GM23338 (cell line): Measurements from ENCODE around the gene NHLRC4. TPM values are rescaled to one million over a fixed set of nuclear protein-coding genes. Genes with fewer than 3 reads are reported as not detected.

Experiments
- STAT1 ChIP-seq: IDR thresholded peaks from one replicate; pipeline ENCODE4 v1.6.1; 2016; ENCODE audit warnings: antibody characterized with exemption; ENCODE audit not compliant: unreplicated experiment
- polyA plus RNA-seq: library from polyadenylated mRNA; unstranded; fragments of >200 nt; fragmentation: Nextera tagmentation; extraction: Ambion mirVana; gene quantifications from 2 replicates; pipeline ENCODE4 v1.2.1, GENCODE V29; 2016
- total RNA-seq: library from RNA; depleted of rRNA; stranded (reverse); fragments of >200 nt; shearing (Covaris generic); gene quantifications from 2 replicates; pipeline ENCODE4 v1.2.3, GENCODE V29; 2014
- TF ChIP-seq, protein P1 (sequence below): IDR thresholded peaks from one replicate; pipeline ENCODE4 v1.6.1; 2018; ENCODE audit warnings: antibody characterized with exemption; ENCODE audit not compliant: unreplicated experiment
- TF ChIP-seq, protein P2 (sequence below): fragments of 250-450 bp; sonication (Bioruptor Pico); IDR thresholded peaks from 2 replicates; pipeline ENCODE4 v1.5.0; 2020; ENCODE audit warnings: mild to moderate bottlenecking, moderate library complexity

Gene NHLRC4
- total and polyA plus RNA-seq, 2 experiments from 2014 or later = 0.47 to 0.80 TPM

DNA sequence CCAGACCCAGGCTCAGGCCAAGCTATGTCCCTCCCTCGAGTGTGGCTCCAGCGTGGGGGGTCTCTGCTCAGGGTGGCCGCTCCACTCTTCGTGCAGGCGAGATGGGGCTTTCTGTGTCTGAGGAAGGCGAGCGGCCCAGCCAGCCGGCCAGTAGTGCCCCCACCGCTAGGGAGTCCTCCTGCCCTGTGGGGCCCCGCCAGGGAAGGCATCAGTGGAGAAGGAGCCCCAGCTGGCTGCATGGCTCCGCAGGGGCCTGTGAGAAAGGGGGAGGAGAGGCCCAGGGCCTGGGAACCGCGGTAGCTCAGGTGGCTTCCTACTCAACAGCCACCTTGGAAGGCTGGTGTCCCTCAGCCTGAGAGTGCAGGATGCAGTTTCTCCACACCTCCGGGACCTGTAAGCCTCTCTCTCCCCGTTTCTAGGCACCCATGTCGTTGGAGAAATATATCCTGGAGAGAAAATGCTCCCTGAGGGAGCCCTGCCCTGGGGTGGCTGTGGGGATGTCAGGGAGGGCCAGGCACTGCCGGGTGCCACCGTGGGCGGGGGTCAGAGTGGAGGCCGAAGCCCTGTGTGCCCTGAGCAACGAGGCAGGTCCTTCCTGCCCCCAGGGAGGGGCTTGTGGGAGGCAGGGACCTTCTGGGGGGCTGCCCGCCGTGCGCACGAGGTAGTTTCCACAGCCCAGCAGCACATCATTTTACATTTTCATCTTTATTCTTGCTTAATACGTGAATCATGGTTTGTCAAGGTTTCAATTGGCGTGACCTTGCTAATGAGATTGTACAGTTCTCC lies 6.3 kb downstream of the NHLRC4 start (continued):
- TF ChIP-seq, protein P1, sequence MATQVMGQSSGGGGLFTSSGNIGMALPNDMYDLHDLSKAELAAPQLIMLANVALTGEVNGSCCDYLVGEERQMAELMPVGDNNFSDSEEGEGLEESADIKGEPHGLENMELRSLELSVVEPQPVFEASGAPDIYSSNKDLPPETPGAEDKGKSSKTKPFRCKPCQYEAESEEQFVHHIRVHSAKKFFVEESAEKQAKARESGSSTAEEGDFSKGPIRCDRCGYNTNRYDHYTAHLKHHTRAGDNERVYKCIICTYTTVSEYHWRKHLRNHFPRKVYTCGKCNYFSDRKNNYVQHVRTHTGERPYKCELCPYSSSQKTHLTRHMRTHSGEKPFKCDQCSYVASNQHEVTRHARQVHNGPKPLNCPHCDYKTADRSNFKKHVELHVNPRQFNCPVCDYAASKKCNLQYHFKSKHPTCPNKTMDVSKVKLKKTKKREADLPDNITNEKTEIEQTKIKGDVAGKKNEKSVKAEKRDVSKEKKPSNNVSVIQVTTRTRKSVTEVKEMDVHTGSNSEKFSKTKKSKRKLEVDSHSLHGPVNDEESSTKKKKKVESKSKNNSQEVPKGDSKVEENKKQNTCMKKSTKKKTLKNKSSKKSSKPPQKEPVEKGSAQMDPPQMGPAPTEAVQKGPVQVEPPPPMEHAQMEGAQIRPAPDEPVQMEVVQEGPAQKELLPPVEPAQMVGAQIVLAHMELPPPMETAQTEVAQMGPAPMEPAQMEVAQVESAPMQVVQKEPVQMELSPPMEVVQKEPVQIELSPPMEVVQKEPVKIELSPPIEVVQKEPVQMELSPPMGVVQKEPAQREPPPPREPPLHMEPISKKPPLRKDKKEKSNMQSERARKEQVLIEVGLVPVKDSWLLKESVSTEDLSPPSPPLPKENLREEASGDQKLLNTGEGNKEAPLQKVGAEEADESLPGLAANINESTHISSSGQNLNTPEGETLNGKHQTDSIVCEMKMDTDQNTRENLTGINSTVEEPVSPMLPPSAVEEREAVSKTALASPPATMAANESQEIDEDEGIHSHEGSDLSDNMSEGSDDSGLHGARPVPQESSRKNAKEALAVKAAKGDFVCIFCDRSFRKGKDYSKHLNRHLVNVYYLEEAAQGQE = no peak
- TF ChIP-seq STAT1 = no peak
- TF ChIP-seq, protein P2, sequence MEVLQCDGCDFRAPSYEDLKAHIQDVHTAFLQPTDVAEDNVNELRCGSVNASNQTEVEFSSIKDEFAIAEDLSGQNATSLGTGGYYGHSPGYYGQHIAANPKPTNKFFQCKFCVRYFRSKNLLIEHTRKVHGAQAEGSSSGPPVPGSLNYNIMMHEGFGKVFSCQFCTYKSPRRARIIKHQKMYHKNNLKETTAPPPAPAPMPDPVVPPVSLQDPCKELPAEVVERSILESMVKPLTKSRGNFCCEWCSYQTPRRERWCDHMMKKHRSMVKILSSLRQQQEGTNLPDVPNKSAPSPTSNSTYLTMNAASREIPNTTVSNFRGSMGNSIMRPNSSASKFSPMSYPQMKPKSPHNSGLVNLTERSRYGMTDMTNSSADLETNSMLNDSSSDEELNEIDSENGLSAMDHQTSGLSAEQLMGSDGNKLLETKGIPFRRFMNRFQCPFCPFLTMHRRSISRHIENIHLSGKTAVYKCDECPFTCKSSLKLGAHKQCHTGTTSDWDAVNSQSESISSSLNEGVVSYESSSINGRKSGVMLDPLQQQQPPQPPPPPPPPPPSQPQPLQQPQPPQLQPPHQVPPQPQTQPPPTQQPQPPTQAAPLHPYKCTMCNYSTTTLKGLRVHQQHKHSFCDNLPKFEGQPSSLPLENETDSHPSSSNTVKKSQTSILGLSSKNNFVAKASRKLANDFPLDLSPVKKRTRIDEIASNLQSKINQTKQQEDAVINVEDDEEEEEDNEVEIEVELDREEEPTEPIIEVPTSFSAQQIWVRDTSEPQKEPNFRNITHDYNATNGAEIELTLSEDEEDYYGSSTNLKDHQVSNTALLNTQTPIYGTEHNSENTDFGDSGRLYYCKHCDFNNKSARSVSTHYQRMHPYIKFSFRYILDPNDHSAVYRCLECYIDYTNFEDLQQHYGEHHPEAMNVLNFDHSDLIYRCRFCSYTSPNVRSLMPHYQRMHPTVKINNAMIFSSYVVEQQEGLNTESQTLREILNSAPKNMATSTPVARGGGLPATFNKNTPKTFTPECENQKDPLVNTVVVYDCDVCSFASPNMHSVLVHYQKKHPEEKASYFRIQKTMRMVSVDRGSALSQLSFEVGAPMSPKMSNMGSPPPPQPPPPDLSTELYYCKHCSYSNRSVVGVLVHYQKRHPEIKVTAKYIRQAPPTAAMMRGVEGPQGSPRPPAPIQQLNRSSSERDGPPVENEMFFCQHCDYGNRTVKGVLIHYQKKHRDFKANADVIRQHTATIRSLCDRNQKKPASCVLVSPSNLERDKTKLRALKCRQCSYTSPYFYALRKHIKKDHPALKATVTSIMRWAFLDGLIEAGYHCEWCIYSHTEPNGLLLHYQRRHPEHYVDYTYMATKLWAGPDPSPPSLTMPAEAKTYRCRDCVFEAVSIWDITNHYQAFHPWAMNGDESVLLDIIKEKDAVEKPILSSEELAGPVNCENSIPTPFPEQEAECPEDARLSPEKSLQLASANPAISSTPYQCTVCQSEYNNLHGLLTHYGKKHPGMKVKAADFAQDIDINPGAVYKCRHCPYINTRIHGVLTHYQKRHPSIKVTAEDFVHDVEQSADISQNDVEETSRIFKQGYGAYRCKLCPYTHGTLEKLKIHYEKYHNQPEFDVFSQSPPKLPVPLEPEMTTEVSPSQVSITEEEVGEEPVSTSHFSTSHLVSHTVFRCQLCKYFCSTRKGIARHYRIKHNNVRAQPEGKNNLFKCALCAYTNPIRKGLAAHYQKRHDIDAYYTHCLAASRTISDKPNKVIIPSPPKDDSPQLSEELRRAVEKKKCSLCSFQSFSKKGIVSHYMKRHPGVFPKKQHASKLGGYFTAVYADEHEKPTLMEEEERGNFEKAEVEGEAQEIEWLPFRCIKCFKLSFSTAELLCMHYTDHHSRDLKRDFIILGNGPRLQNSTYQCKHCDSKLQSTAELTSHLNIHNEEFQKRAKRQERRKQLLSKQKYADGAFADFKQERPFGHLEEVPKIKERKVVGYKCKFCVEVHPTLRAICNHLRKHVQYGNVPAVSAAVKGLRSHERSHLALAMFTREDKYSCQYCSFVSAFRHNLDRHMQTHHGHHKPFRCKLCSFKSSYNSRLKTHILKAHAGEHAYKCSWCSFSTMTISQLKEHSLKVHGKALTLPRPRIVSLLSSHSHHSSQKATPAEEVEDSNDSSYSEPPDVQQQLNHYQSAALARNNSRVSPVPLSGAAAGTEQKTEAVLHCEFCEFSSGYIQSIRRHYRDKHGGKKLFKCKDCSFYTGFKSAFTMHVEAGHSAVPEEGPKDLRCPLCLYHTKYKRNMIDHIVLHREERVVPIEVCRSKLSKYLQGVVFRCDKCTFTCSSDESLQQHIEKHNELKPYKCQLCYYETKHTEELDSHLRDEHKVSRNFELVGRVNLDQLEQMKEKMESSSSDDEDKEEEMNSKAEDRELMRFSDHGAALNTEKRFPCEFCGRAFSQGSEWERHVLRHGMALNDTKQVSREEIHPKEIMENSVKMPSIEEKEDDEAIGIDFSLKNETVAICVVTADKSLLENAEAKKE (CRISPR knock-in tag) = no peak
